CD8-positive, alpha-beta memory T cell (primary cell): ENCODE data around the gene CSRP2. TPM values are rescaled to one million over a fixed set of nuclear protein-coding genes. Genes with fewer than 3 reads are reported as not detected.

Source experiments
- CTCF ChIA-PET: fragments of 350-600 bp; sonication (Branson Sonifier 250); formaldehyde crosslinking; loops from one replicate; lab custom pipeline; 2021; ENCODE audit warnings: antibody characterized with exemption; lab: Charles Lee
- POLR2A ChIA-PET: fragments of 350-600 bp; sonication (Branson Sonifier 250); formaldehyde crosslinking; loops from one replicate; lab custom pipeline; 2021; ENCODE audit warnings: antibody characterized with exemption; lab: Charles Lee
- DNase-seq, 5 donors: peaks; one replicate each; pipeline versions ENCODE4 v3.0.0 to v3.0.0-alpha.2; 2020 to 2022; ENCODE audit warnings: mixed read lengths in 1 of 5
- H3K27ac ChIP-seq: one replicate; pipeline ENCODE4 v1.7.0; 2013; ENCODE audit warnings: low read depth, mild to moderate bottlenecking, low read length, moderate library complexity
- H3K27me3 ChIP-seq: 2 replicates; pipeline ENCODE4 v1.7.0; 2013; ENCODE audit warnings: low read length, mild to moderate bottlenecking; ENCODE audit not compliant: insufficient read depth, poor library complexity, severe bottlenecking
- H3K36me3 ChIP-seq: 2 replicates; pipeline ENCODE4 v1.7.0; 2013; ENCODE audit warnings: mild to moderate bottlenecking, low read length, moderate library complexity; ENCODE audit not compliant: insufficient read depth
- H3K4me1 ChIP-seq: 2 replicates; pipeline ENCODE4 v1.7.0; 2013; ENCODE audit warnings: mild to moderate bottlenecking, low read length, moderate library complexity; ENCODE audit not compliant: insufficient read depth
- H3K4me3 ChIP-seq: 2 replicates; pipeline ENCODE4 v1.7.0; 2013; ENCODE audit warnings: mild to moderate bottlenecking, low read length
- H3K9me3 ChIP-seq: 2 replicates; pipeline ENCODE4 v1.7.0; 2013; ENCODE audit warnings: mild to moderate bottlenecking, low read length
- H3K27ac Mint-ChIP-seq, 8 donors: one replicate each; pipeline ENCODE4 v1.8.0; 2020 to 2021; ENCODE audit warnings: mixed read lengths in 8 of 8, mild to moderate bottlenecking in 6 of 8, inconsistent platforms in 3 of 8, moderate library complexity in 3 of 8
- H3K27me3 Mint-ChIP-seq, 2 donors: one replicate each; pipeline ENCODE4 v1.8.0; 2020 to 2021; ENCODE audit warnings: mixed read lengths in 2 of 2, mild to moderate bottlenecking in 1 of 2, moderate library complexity in 1 of 2
- H3K36me3 Mint-ChIP-seq, 3 donors: one replicate each; pipeline ENCODE4 v1.8.0; 2020 to 2021; ENCODE audit warnings: mixed read lengths in 3 of 3, inconsistent platforms in 1 of 3, mild to moderate bottlenecking in 1 of 3
- H3K4me1 Mint-ChIP-seq, 3 donors: one replicate each; pipeline ENCODE4 v1.8.0; 2020 to 2021; ENCODE audit warnings: mixed read lengths in 3 of 3, inconsistent platforms in 1 of 3, mild to moderate bottlenecking in 1 of 3
- H3K4me3 Mint-ChIP-seq, 7 donors: one replicate each; pipeline ENCODE4 v1.8.0; 2020 to 2021; ENCODE audit warnings: mixed read lengths in 7 of 7, mild to moderate bottlenecking in 6 of 7, moderate library complexity in 4 of 7, inconsistent platforms in 2 of 7
- H3K9me3 Mint-ChIP-seq, 5 donors: one replicate each; pipeline ENCODE4 v1.8.0; 2020 to 2022; ENCODE audit warnings: mixed read lengths in 5 of 5, mild to moderate bottlenecking in 3 of 5, moderate library complexity in 2 of 5, inconsistent platforms in 1 of 5
- polyA plus RNA-seq: library from polyadenylated mRNA; unstranded; fragments of 300-500 nt; fragmentation: Illumina TruSeq; gene quantifications from one replicate; pipeline ENCODE4 v1.2.3, GENCODE V29; 2021
- total RNA-seq, 2 experiments: library from RNA; stranded (reverse); gene quantifications; one replicate each; pipeline ENCODE4 v1.2.3, GENCODE V29; 2021

Gene CSRP2
- total and polyA plus RNA-seq, 3 experiments from 2014 or later, result 0.24 to 0.77 (median 0.33) TPM

- no peak overlapping the region for H3K4me3 ChIP-seq
- POLR2A ChIA-PET, result no interaction called here
- H3K36me3 Mint-ChIP-seq, result no peaks in the 10 kb centered on the region
- H3K27ac Mint-ChIP-seq, result no peak overlapping the region
- H3K4me3 Mint-ChIP-seq, result no peak overlapping the region
- no peaks in the 10 kb centered on the region for H3K36me3 ChIP-seq
- no peak for DNase-seq
- H3K27ac ChIP-seq, result no peak overlapping the region
- no peaks in the 10 kb centered on the region for H3K9me3 ChIP-seq
- H3K27me3 ChIP-seq, result no peaks in the 10 kb centered on the region
- H3K27me3 Mint-ChIP-seq, result peaks cover 0 to 10% of the 10 kb centered on the region in 2 donors
- H3K4me1 ChIP-seq, result peaks cover 9% of the 10 kb centered on the region
- CTCF ChIA-PET, result no interaction called here
- H3K4me1 Mint-ChIP-seq, result peaks cover 7 to 8% (median 8%) of the 10 kb centered on the region in 3 donors
- peaks cover 0 to 1% (median 0%) of the 10 kb centered on the region in 5 donors for H3K9me3 Mint-ChIP-seq
Measured at GRCh38 chr12:76899522-76899921, 20.7 kb upstream of the CSRP2 start.

- Mint-ChIP-seq H3K9me3 (peaks cover 0 to 2% (median 0%) of the 10 kb centered on the region in 5 donors), H3K4me3 (no peak overlapping the region), H3K27ac (no peak overlapping the region), H3K36me3 (peaks cover 0 to 2% (median 0%) of the 10 kb centered on the region in 3 donors), H3K27me3 (peaks cover 5% of the 10 kb centered on the region in 2 donors), H3K4me1 (peaks cover 7 to 8% (median 8%) of the 10 kb centered on the region in 3 donors)
- Histone ChIP-seq H3K36me3 (no peaks in the 10 kb centered on the region), H3K27me3 (no peaks in the 10 kb centered on the region), H3K9me3 (no peaks in the 10 kb centered on the region), H3K27ac (no peak overlapping the region), H3K4me1 (peaks cover 9% of the 10 kb centered on the region), H3K4me3 (no peak overlapping the region)
- no peak for DNase-seq
- ChIA-PET POLR2A (no interaction called here), CTCF (no interaction called here)
Measured at GRCh38 chr12:76898442-76898841, 19.6 kb upstream of the CSRP2 start.

- ChIA-PET POLR2A (no interaction called here), CTCF (no interaction called here)
- Mint-ChIP-seq H3K36me3 (peaks cover 0 to 2% (median 0%) of the 10 kb centered on the region in 3 donors), H3K27ac (no peak overlapping the region), H3K4me3 (no peak overlapping the region), H3K27me3 (peaks cover 3 to 16% of the 10 kb centered on the region in 2 donors), H3K4me1 (no peaks in the 10 kb centered on the region), H3K9me3 (peaks cover 0 to 6% (median 1%) of the 10 kb centered on the region in 5 donors)
- Histone ChIP-seq H3K36me3 (no peaks in the 10 kb centered on the region), H3K27me3 (peaks cover 4% of the 10 kb centered on the region), H3K27ac (no peak overlapping the region), H3K4me3 (no peak overlapping the region), H3K4me1 (no peaks in the 10 kb centered on the region), H3K9me3 (no peaks in the 10 kb centered on the region)
- no peak for DNase-seq
Measured at GRCh38 chr12:76896274-76896673, 17.5 kb upstream of the CSRP2 start.

- Mint-ChIP-seq H3K27me3 (peaks cover 3 to 20% of the 10 kb centered on the region in 2 donors), H3K4me1 (no peaks in the 10 kb centered on the region), H3K4me3 (no peak overlapping the region), H3K36me3 (peaks cover 0 to 2% (median 0%) of the 10 kb centered on the region in 3 donors), H3K9me3 (peaks cover 0 to 6% (median 1%) of the 10 kb centered on the region in 5 donors), H3K27ac (no peak overlapping the region)
- H3K9me3 ChIP-seq, result no peaks in the 10 kb centered on the region
- H3K36me3 ChIP-seq, result no peaks in the 10 kb centered on the region
- CTCF ChIA-PET, result no interaction called here
- H3K27ac ChIP-seq, result no peak overlapping the region
- H3K4me3 ChIP-seq, result no peak overlapping the region
- no peak for DNase-seq
- H3K27me3 ChIP-seq, result peaks cover 4% of the 10 kb centered on the region
- no peaks in the 10 kb centered on the region for H3K4me1 ChIP-seq
- POLR2A ChIA-PET, result no interaction called here
Measured at GRCh38 chr12:76895796-76896195, 17.0 kb upstream of the CSRP2 start.

GRCh38 chr12:76891609-76892008 is 12.8 kb upstream of the CSRP2 start:
- H3K4me3 Mint-ChIP-seq, result no peak overlapping the region
- no peak overlapping the region for H3K27ac Mint-ChIP-seq
- CTCF ChIA-PET, result no interaction called here
- peaks cover 0 to 6% (median 1%) of the 10 kb centered on the region in 5 donors for H3K9me3 Mint-ChIP-seq
- H3K27ac ChIP-seq, result no peak overlapping the region
- peaks cover 4% of the 10 kb centered on the region for H3K27me3 ChIP-seq
- H3K4me1 Mint-ChIP-seq, result no peaks in the 10 kb centered on the region
- no peak overlapping the region for H3K4me3 ChIP-seq
- no peak for DNase-seq
- H3K36me3 ChIP-seq, result no peaks in the 10 kb centered on the region
- POLR2A ChIA-PET, result no interaction called here
- H3K27me3 Mint-ChIP-seq, result peaks cover 7 to 50% of the 10 kb centered on the region in 2 donors
- no peaks in the 10 kb centered on the region for H3K9me3 ChIP-seq
- peaks cover 0 to 2% (median 0%) of the 10 kb centered on the region in 3 donors for H3K36me3 Mint-ChIP-seq
- H3K4me1 ChIP-seq, result no peaks in the 10 kb centered on the region

- Histone ChIP-seq H3K27ac (no peak overlapping the region), H3K27me3 (peaks cover 4% of the 10 kb centered on the region), H3K4me3 (no peak overlapping the region), H3K4me1 (no peaks in the 10 kb centered on the region), H3K9me3 (no peaks in the 10 kb centered on the region), H3K36me3 (no peaks in the 10 kb centered on the region)
- Mint-ChIP-seq H3K27ac (no peak overlapping the region), H3K27me3 (peaks cover 11 to 61% of the 10 kb centered on the region in 2 donors), H3K36me3 (peaks cover 0 to 2% (median 0%) of the 10 kb centered on the region in 3 donors), H3K9me3 (peaks cover 0 to 6% (median 1%) of the 10 kb centered on the region in 5 donors), H3K4me3 (no peak overlapping the region), H3K4me1 (no peaks in the 10 kb centered on the region)
- CTCF ChIA-PET, result no interaction called here
- POLR2A ChIA-PET, result no interaction called here
- no peak for DNase-seq
Measured at GRCh38 chr12:76890151-76891143, 11.6 kb upstream of the CSRP2 start.

- Histone ChIP-seq H3K27ac (no peak overlapping the region), H3K4me3 (no peak overlapping the region), H3K27me3 (peaks cover 4% of the 10 kb centered on the region), H3K36me3 (no peaks in the 10 kb centered on the region), H3K9me3 (no peaks in the 10 kb centered on the region), H3K4me1 (no peaks in the 10 kb centered on the region)
- Mint-ChIP-seq H3K4me3 (no peak overlapping the region), H3K27me3 (peaks cover 13 to 65% of the 10 kb centered on the region in 2 donors), H3K4me1 (no peaks in the 10 kb centered on the region), H3K9me3 (peaks cover 0 to 6% (median 0%) of the 10 kb centered on the region in 5 donors), H3K27ac (no peak overlapping the region), H3K36me3 (no peaks in the 10 kb centered on the region)
- POLR2A ChIA-PET, result no interaction called here
- CTCF ChIA-PET, result no interaction called here
- no peak for DNase-seq
Measured at GRCh38 chr12:76888775-76889174, 10.0 kb upstream of the CSRP2 start.

- Mint-ChIP-seq H3K27ac (no peak overlapping the region), H3K27me3 (peaks cover 22 to 69% of the 10 kb centered on the region in 2 donors), H3K9me3 (no peaks in the 10 kb centered on the region), H3K4me3 (no peak overlapping the region), H3K4me1 (peaks cover 5 to 7% (median 6%) of the 10 kb centered on the region in 3 donors), H3K36me3 (no peaks in the 10 kb centered on the region)
- no peaks in the 10 kb centered on the region for H3K9me3 ChIP-seq
- no peak overlapping the region for H3K4me3 ChIP-seq
- ChIA-PET POLR2A (no interaction called here), CTCF (no interaction called here)
- H3K36me3 ChIP-seq, result no peaks in the 10 kb centered on the region
- no peaks in the 10 kb centered on the region for H3K4me1 ChIP-seq
- no peak for DNase-seq
- H3K27ac ChIP-seq, result no peak overlapping the region
- no peaks in the 10 kb centered on the region for H3K27me3 ChIP-seq
Measured at GRCh38 chr12:76883811-76884210, 5.0 kb upstream of the CSRP2 start.
